ENCODE results near the gene ADAD2. TPM values are rescaled to one million over a fixed set of nuclear protein-coding genes. Genes with fewer than 3 reads are reported as not detected.

Gene ADAD2
- total and polyA plus RNA-seq, 2 donors (not counting 3 experiments of a cell fraction or from before 2014, with no cell fraction given), result 0.04 TPM; not detected in 1

- ChIA-PET POLR2A (interaction anchor here (0.5 kb wide), 1 partner anchor 43 kb away, joined by 3 read pairs; no protein-coding TSS in a partner anchor), CTCF (interaction anchor here (1.0 to 1.6 kb wide), 8 partner anchors 10 to 318 kb away, joined by 3 to 6 read pairs (median 4); no protein-coding TSS in a partner anchor)
- Histone ChIP-seq H4K20me1 (replicated peaks; ENCODE audit: control insufficient read depth, extremely low read depth, insufficient read depth, low read length) (no peaks in the 10 kb centered on the region), H3K9ac (replicated peaks; ENCODE audit: extremely low read depth, insufficient read depth, low read length) (no peak overlapping the region), H3K4me3 (replicated peaks in 1 of 3; ENCODE audit: insufficient read depth in 1 of 3, low read depth in 1 of 3, low read length in 3 of 3) (peak overlapping the region in 1 of 3 experiments; percentile 25), H3K36me3 (ENCODE audit: control insufficient read depth in 2 of 2, extremely low read depth in 1 of 2, insufficient read depth in 2 of 2, low read length in 2 of 2) (peaks cover 3 to 32% of the 10 kb centered on the region in 2 experiments), H3K9me3 (replicated peaks; ENCODE audit: control insufficient read depth, insufficient read depth, low read length) (no peaks in the 10 kb centered on the region), H3K4me2 (ENCODE audit: insufficient read depth, low read length) (peak overlapping the region; percentile 18), H3K4me1 (ENCODE audit: control insufficient read depth, extremely low read depth, insufficient read depth, low read length) (peaks cover 17% of the 10 kb centered on the region), H3K27ac (ENCODE audit: insufficient read depth, low read depth, low read length) (peak overlapping the region; percentile 50), H3K27me3 (ENCODE audit: control insufficient read depth in 2 of 2, insufficient read depth in 2 of 2, low read length in 2 of 2) (no peaks in the 10 kb centered on the region), H3K9me1 (replicated peaks; ENCODE audit: control insufficient read depth, extremely low read depth, insufficient read depth, low read length) (no peaks in the 10 kb centered on the region), H3K79me2 (ENCODE audit: control insufficient read depth, insufficient read depth, low read length) (peaks cover 23% of the 10 kb centered on the region), H2AFZ (ENCODE audit: low read depth, low read length) (no peak overlapping the region)
- TF ChIP-seq, protein P1, sequence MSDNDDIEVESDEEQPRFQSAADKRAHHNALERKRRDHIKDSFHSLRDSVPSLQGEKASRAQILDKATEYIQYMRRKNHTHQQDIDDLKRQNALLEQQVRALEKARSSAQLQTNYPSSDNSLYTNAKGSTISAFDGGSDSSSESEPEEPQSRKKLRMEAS (IDR thresholded peaks at IDR 0.05; ENCODE audit: insufficient read depth, insufficient read length), result no peak
- TF ChIP-seq GATA2 (IDR thresholded peaks at IDR 0.05; ENCODE audit: insufficient read depth, insufficient read length, low read depth, low read length) (no peak), EZH2 (IDR thresholded peaks at IDR 0.05; ENCODE audit: borderline replicate concordance, low read depth, low read length, severe bottlenecking) (no peak), FOS (IDR thresholded peaks at IDR 0.05; ENCODE audit: borderline replicate concordance, insufficient read depth, low read length) (no peak), MYC (IDR thresholded peaks at IDR 0.05; ENCODE audit: low read depth, low read length) (no peak), POLR2AphosphoS5 (IDR thresholded peaks at IDR 0.05; ENCODE audit: insufficient read depth, low read depth, low read length) (no peak), JUN (IDR thresholded peaks at IDR 0.05; ENCODE audit: borderline replicate concordance, insufficient read depth, insufficient read length, low read depth) (no peak), POLR2A (IDR thresholded peaks at IDR 0.05; ENCODE audit: low read depth, low read length) (no peak)
- TF ChIP-seq, protein P2, sequence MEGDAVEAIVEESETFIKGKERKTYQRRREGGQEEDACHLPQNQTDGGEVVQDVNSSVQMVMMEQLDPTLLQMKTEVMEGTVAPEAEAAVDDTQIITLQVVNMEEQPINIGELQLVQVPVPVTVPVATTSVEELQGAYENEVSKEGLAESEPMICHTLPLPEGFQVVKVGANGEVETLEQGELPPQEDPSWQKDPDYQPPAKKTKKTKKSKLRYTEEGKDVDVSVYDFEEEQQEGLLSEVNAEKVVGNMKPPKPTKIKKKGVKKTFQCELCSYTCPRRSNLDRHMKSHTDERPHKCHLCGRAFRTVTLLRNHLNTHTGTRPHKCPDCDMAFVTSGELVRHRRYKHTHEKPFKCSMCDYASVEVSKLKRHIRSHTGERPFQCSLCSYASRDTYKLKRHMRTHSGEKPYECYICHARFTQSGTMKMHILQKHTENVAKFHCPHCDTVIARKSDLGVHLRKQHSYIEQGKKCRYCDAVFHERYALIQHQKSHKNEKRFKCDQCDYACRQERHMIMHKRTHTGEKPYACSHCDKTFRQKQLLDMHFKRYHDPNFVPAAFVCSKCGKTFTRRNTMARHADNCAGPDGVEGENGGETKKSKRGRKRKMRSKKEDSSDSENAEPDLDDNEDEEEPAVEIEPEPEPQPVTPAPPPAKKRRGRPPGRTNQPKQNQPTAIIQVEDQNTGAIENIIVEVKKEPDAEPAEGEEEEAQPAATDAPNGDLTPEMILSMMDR (IDR thresholded peaks at IDR 0.05; ENCODE audit: extremely low read depth in 1 of 2, insufficient read depth in 1 of 2, low read depth in 1 of 2, low read length in 2 of 2), result no peak
- FAIRE-seq (no peak), DNase-seq (ENCODE audit: low read depth, low spot score) (peak; percentile 94)
- BruUV-seq (replicated peaks), result no TSS peak
- intact Hi-C loops (cut with micrococcal nuclease) (loop anchor here (1.0 to 5.0 kb wide), 3 partner anchors 40 to 300 kb away; partner anchors contain the start of genes DNAAF1 and HSDL1), dilution Hi-C loops (cut with MboI; ENCODE audit: extremely low pct_ligation_motif_present, low sequenced_read_pairs) (no loop called here)
Measured at GRCh38 chr16:84184775-84185174, 6.2 kb upstream of the ADAD2 start.
